HepG2 (cell line): ENCODE measurements around the gene MOCS2.

Experiments used
- CTCF ChIP-seq: sonication (generic); formaldehyde crosslinking; IDR thresholded peaks from 2 replicates; pipeline ENCODE4 v1.5.0; 2020; ENCODE audit warnings: mild to moderate bottlenecking, missing genetic modification reagents, moderate library complexity
- DNMT1 ChIP-seq: sonication (generic); formaldehyde crosslinking; IDR thresholded peaks from 2 replicates; pipeline ENCODE4 v1.5.1; 2020; ENCODE audit warnings: mild to moderate bottlenecking, missing genetic modification reagents
- EP300 ChIP-seq, 3 experiments: sonication (generic) in 1 of 3; formaldehyde crosslinking in 1 of 3; IDR thresholded peaks; 2 replicates each; pipeline versions ENCODE4 v1.5.1 to v1.6.1; 2011 to 2020; ENCODE audit warnings: low read depth in 2 of 3, low read length in 2 of 3, borderline replicate concordance in 1 of 3, improper control_type of control experiment in 1 of 3, mild to moderate bottlenecking in 1 of 3, missing genetic modification reagents in 1 of 3, moderate library complexity in 1 of 3
- HNRNPH1 ChIP-seq: fragments of 200-400 bp; formaldehyde crosslinking; optimal IDR thresholded peaks from 2 replicates; pipeline ENCODE3; 2017; ENCODE audit warnings: mild to moderate bottlenecking, low read depth, low read length
- MNT ChIP-seq: fragments of 450-650 bp; IDR thresholded peaks from 2 replicates; pipeline ENCODE4 v1.6.1; 2016
- NFKB2 ChIP-seq: sonication (generic); formaldehyde crosslinking; IDR thresholded peaks from 2 replicates; pipeline ENCODE4 v1.4.0; 2020; ENCODE audit warnings: missing genetic modification reagents, borderline replicate concordance
- POLR2AphosphoS5 ChIP-seq: IDR thresholded peaks from 2 replicates; pipeline ENCODE4 v1.6.1; 2012; ENCODE audit warnings: low read depth, low read length
- RFX5 ChIP-seq: IDR thresholded peaks from 2 replicates; pipeline ENCODE4 v1.6.1; 2011; ENCODE audit warnings: low read depth, low read length, improper control_type of control experiment
- ZBTB46 ChIP-seq: sonication (generic); formaldehyde crosslinking; IDR thresholded peaks from 2 replicates; pipeline ENCODE4 v1.4.0; 2020; ENCODE audit warnings: mild to moderate bottlenecking, missing genetic modification reagents, borderline replicate concordance
- ZNF24 ChIP-seq: fragments of 450-650 bp; IDR thresholded peaks from 2 replicates; pipeline ENCODE4 v1.6.1; 2017; ENCODE audit warnings: antibody characterized with exemption, mild to moderate bottlenecking
- ZNF678 ChIP-seq: sonication (generic); formaldehyde crosslinking; IDR thresholded peaks from 2 replicates; pipeline ENCODE4 v1.4.0; 2020; ENCODE audit warnings: mild to moderate bottlenecking, missing genetic modification reagents
- ZNF7 ChIP-seq: IDR thresholded peaks from 2 replicates; pipeline ENCODE4 v1.6.1; 2016; ENCODE audit warnings: missing biosample characterization, missing genetic modification reagents
- TF ChIP-seq, protein P1 (sequence below): IDR thresholded peaks from 2 replicates; pipeline ENCODE4 v1.6.1; 2012; ENCODE audit warnings: low read depth, low read length, improper control_type of control experiment

GRCh38 chr5:53089481-53089991 is 20.0 kb downstream of the MOCS2 start:
- TF ChIP-seq ZBTB46 (CRISPR knock-in tag) (no peak), ZNF24 (no peak), POLR2AphosphoS5 (no peak), CTCF (CRISPR knock-in tag) (no peak), RFX5 (no peak), HNRNPH1 (no peak), DNMT1 (CRISPR knock-in tag) (no peak), MNT (no peak), EP300 (IDR thresholded peaks at IDR 0.05; ENCODE audit: low read depth in 2 of 2, low read length in 2 of 2) (no peak), EP300 (CRISPR knock-in tag; IDR thresholded peaks at IDR 0.05; ENCODE audit: borderline replicate concordance) (no peak), NFKB2 (CRISPR knock-in tag) (no peak), ZNF678 (no peak), ZNF7 (CRISPR knock-in tag) (no peak)
- TF ChIP-seq, protein P1, sequence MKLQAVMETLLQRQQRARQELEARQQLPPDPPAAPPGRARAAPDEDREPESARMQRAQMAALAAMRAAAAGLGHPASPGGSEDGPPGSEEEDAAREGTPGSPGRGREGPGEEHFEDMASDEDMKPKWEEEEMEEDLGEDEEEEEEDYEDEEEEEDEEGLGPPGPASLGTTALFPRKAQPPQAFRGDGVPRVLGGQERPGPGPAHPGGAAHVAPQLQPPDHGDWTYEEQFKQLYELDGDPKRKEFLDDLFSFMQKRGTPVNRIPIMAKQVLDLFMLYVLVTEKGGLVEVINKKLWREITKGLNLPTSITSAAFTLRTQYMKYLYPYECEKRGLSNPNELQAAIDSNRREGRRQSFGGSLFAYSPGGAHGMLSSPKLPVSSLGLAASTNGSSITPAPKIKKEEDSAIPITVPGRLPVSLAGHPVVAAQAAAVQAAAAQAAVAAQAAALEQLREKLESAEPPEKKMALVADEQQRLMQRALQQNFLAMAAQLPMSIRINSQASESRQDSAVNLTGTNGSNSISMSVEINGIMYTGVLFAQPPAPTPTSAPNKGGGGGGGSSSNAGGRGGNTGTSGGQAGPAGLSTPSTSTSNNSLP: no peak
